K562 (cell line): Measurements from ENCODE around the gene ERP29. TPM values are rescaled to one million over a fixed set of nuclear protein-coding genes. Genes with fewer than 3 reads are reported as not detected.

Experiments
- ATAC-seq: fragments of 200-7000 bp; cut with Tn5 transposase; 3 replicates; pipeline ENCODE4 v1.9.1; 2020; ENCODE audit warnings: moderate library complexity
- BruUV-seq: library from RNA; stranded (reverse); fragments of 400-500 nt; replicated peaks from 2 replicates; lab custom pipeline; 2021; lab: Mats Ljungman, UMichigan
- CTCF ChIA-PET: fragments of 300-600 bp; formaldehyde crosslinking; extraction: SDS; loops from one replicate; lab custom pipeline; 2021; ENCODE audit warnings: low intra/inter-chr PET ratio; lab: Yijun Ruan, JAX
- POLR2A ChIA-PET: fragments of 300-600, 350-650 bp; sonication (Branson Sonifier 250); formaldehyde crosslinking; extraction: SDS; loops from one replicate; lab custom pipeline; 2021; ENCODE audit warnings: antibody characterized with exemption, inconsistent platforms; lab: Yijun Ruan, JAX
- DNase-seq, 4 experiments: peaks; one replicate each; pipeline versions ENCODE4 v3.0.0 to v3.0.0-alpha.2; 2011 to 2018; ENCODE audit warnings: low spot score in 3 of 4, mixed read lengths in 3 of 4; ENCODE audit errors: extremely low read depth in 1 of 4
- FAIRE-seq: peaks from 2 replicates; lab custom pipeline; 2011; peaks lifted over from hg19 to GRCh38; lab: Jason Lieb, UNC
- H2AFZ ChIP-seq: 2 replicates; pipeline ENCODE4 v1.6.0; 2011; ENCODE audit warnings: low read depth, low read length, control low read depth, inconsistent platforms
- H3K27ac ChIP-seq: fragments of 200-600 bp; 3 replicates; pipeline ENCODE4 v1.8.0; 2011; ENCODE audit warnings: low read depth, mild to moderate bottlenecking, control low read depth, inconsistent platforms, low read length, moderate library complexity, mixed read lengths; ENCODE audit errors: extremely low read depth
- H3K27me3 ChIP-seq, 2 experiments: fragments of 300-600 bp in 1 of 2; 2 replicates in 1 of 2; 3 replicates in 1 of 2; pipeline versions ENCODE4 v1.6.0 to v1.8.0; 2011; ENCODE audit warnings: inconsistent platforms in 2 of 2, low read length in 2 of 2, mild to moderate bottlenecking in 1 of 2, mixed read lengths in 1 of 2, moderate library complexity in 1 of 2; ENCODE audit not compliant: control insufficient read depth in 2 of 2, insufficient read depth in 2 of 2
- H3K36me3 ChIP-seq: fragments of 300-600 bp; 3 replicates; pipeline ENCODE4 v1.8.0; 2011; ENCODE audit warnings: mild to moderate bottlenecking, low read length, inconsistent platforms; ENCODE audit not compliant: control insufficient read depth, insufficient read depth
- H3K4me1 ChIP-seq, 2 experiments: fragments of 200-600 bp in 1 of 2; replicated peaks in 1 of 2; 2 replicates in 1 of 2; 3 replicates in 1 of 2; pipeline versions ENCODE4 v1.5.1 to v1.8.0; 2011; ENCODE audit warnings: inconsistent platforms in 2 of 2, low read length in 2 of 2, mild to moderate bottlenecking in 1 of 2, mixed read lengths in 1 of 2, moderate library complexity in 1 of 2; ENCODE audit not compliant: control insufficient read depth in 2 of 2, insufficient read depth in 2 of 2
- H3K4me2 ChIP-seq: 2 replicates; pipeline ENCODE4 v1.6.1; 2011; ENCODE audit warnings: low read length, control low read depth, inconsistent platforms, mixed read lengths; ENCODE audit not compliant: insufficient read depth
- H3K4me3 ChIP-seq: fragments of 200-600 bp; sonication (generic), shearing (Covaris generic); 2 replicates; pipeline ENCODE4 v1.5.1; 2016; ENCODE audit warnings: control low read depth, inconsistent platforms
- H3K79me2 ChIP-seq: fragments of 200-600 bp; 3 replicates; pipeline ENCODE4 v1.8.0; 2011; ENCODE audit warnings: low read length, inconsistent platforms; ENCODE audit not compliant: control insufficient read depth, insufficient read depth
- H3K9ac ChIP-seq, 2 experiments: 2 replicates each; pipeline versions ENCODE4 v1.6.0 to v1.6.1; 2011; ENCODE audit warnings: low read depth in 2 of 2, low read length in 2 of 2, control low read depth in 1 of 2, inconsistent platforms in 1 of 2, mild to moderate bottlenecking in 1 of 2, mixed read lengths in 1 of 2; ENCODE audit not compliant: insufficient read depth in 1 of 2
- H3K9me1 ChIP-seq: one replicate; pipeline ENCODE4 v1.6.0; 2011; ENCODE audit warnings: inconsistent platforms, mild to moderate bottlenecking, low read length, moderate library complexity; ENCODE audit not compliant: control insufficient read depth, insufficient read depth
- H3K9me3 ChIP-seq: replicated peaks from 2 replicates; pipeline ENCODE4 v1.5.1; 2011; ENCODE audit warnings: low read depth, low read length, inconsistent platforms; ENCODE audit not compliant: control insufficient read depth, insufficient read depth
- H4K20me1 ChIP-seq: replicated peaks from 2 replicates; pipeline ENCODE4 v1.6.1; 2011; ENCODE audit warnings: low read length, inconsistent platforms, mixed read lengths; ENCODE audit not compliant: control insufficient read depth, insufficient read depth
- C11orf30 ChIP-seq: fragments of 450-650 bp; IDR thresholded peaks from 2 replicates; pipeline ENCODE4 v1.6.1; 2016; ENCODE audit warnings: low read depth, mild to moderate bottlenecking
- HDAC2 ChIP-seq: fragments of 450-650 bp; IDR thresholded peaks from 2 replicates; pipeline ENCODE4 v1.6.1; 2016; ENCODE audit warnings: mild to moderate bottlenecking
- MXI1 ChIP-seq: IDR thresholded peaks from 2 replicates; pipeline ENCODE4 v1.6.1; 2011; ENCODE audit warnings: low read depth, mild to moderate bottlenecking, improper control_type of control experiment, low read length
- RBM25 ChIP-seq: fragments of 200-400 bp; formaldehyde crosslinking; IDR thresholded peaks from 2 replicates; pipeline ENCODE4 v1.6.1; 2018; ENCODE audit warnings: low read length, low read depth, moderate library complexity; ENCODE audit not compliant: severe bottlenecking
- RFX7 ChIP-seq: fragments of 250-450 bp; sonication (Bioruptor Pico); IDR thresholded peaks from 2 replicates; pipeline ENCODE4 v1.5.1; 2021; ENCODE audit warnings: mild to moderate bottlenecking
- ZNF121 ChIP-seq: sonication (generic); formaldehyde crosslinking; conservative IDR thresholded peaks from 2 replicates; pipeline ENCODE4 v1.8.0; 2022; ENCODE audit warnings: missing genetic modification reagents
- ZSCAN29 ChIP-seq: fragments of 450-650 bp; IDR thresholded peaks from 2 replicates; pipeline ENCODE4 v1.6.1; 2017
- WGBS: fragments of 100-300 bp; shearing (Covaris generic); methylation state at CpG from one replicate; pipeline ENCODE4 v1.1.6; 2016; ENCODE audit warnings: low coverage, mixed read lengths; ENCODE audit not compliant: insufficient coverage; ENCODE audit errors: missing lambda C conversion rate; 5-methylcytosine and 5-hydroxymethylcytosine counted together
- in situ Hi-C: fragments of 300-500 bp; cut with MboI; formaldehyde crosslinking; loops from 4 replicates; pipeline ENCODE4 v1.15.0; 2018; ENCODE audit warnings: inconsistent platforms, mixed read lengths
- intact Hi-C: fragments of 100-400 bp; cut with micrococcal nuclease; formaldehyde crosslinking; loops from 2 replicates; pipeline ENCODE4 v1.14.2; 2022
- polyA plus RNA-seq, 8 experiments: library from polyadenylated mRNA; depleted of rRNA in 4 of 8; stranded (reverse) in 5 of 8; unstranded in 3 of 8; fragments of >200 nt; fragmentation: Nextera tagmentation in 2 of 8; fragmentation: Illumina TruSeq in 1 of 8; extraction: Ambion mirVana in 2 of 8; extraction: Trizol in 1 of 8; gene quantifications; 2 replicates each; pipeline versions ENCODE4 v1.2.1 to v1.2.3, GENCODE V29; 2011 to 2014; ENCODE audit warnings: inconsistent platforms in 1 of 8, missing spikeins in 1 of 8
- total RNA-seq, 7 experiments: library from RNA; depleted of rRNA in 6 of 7; stranded (reverse); fragments of >200 nt in 6 of 7; fragmentation: Illumina TruSeq in 2 of 7; extraction: Trizol in 2 of 7; gene quantifications; 2 replicates each; pipeline versions ENCODE4 v1.2.1 to v1.2.3, GENCODE V29; 2011 to 2021; ENCODE audit warnings: low replicate concordance in 1 of 7

The ERP29 gene
- total and polyA plus RNA-seq, 9 of the 15 experiments (the other 6 are each of a cell fraction or from before 2014, with no cell fraction given), result 42.4 to 146 (median 111) TPM

- Histone ChIP-seq H3K9ac (no peak overlapping the region), H3K4me1 (peaks cover 15 to 18% of the 10 kb centered on the region in 2 experiments; a peak in 3 of 5 replicates), H3K4me2 (no peak overlapping the region; the same call in 1 of the 2 replicates), H4K20me1 (no peaks in the 10 kb centered on the region), H3K9me1 (no peaks in the 10 kb centered on the region), H3K27ac (no peak overlapping the region), H2AFZ (no peak overlapping the region), H3K27me3 (no peaks in the 10 kb centered on the region), H3K79me2 (peaks cover 14% of the 10 kb centered on the region; the same call in 2 of the 3 replicates), H3K4me3 (no peak overlapping the region), H3K9me3 (no peaks in the 10 kb centered on the region), H3K36me3 (peaks cover 2% of the 10 kb centered on the region; the same call in 1 of the 3 replicates)
- WGBS, result 89% methylated on average over 3 of the region's 3 CpGs
- no peak for FAIRE-seq
- ChIA-PET POLR2A (interaction anchor here (1.2 to 1.4 kb wide), 2 partner anchors 9 to 10 kb away, joined by 3 read pairs; partner anchors contain the start of genes ERP29 and TMEM116), CTCF (no interaction called here)
- no TSS peak for BruUV-seq
- intact Hi-C loops (no loop called here), in situ Hi-C loops (no loop called here)
- no peak for ATAC-seq
- TF ChIP-seq RBM25 (peak; percentile 31), RFX7 (no peak), C11orf30 (no peak), ZSCAN29 (no peak), MXI1 (no peak), HDAC2 (0 out of 2 replicates have a peak, but pooled peaks have one; percentile 26), ZNF121 (CRISPR knock-in tag) (peak; percentile 75)
- DNase-seq, result no peak
These were observed 9.2 kb upstream of the ERP29 start for GRCh38 chr12:112004041-112004440.
